Peyer's patch (tissue), 4 donors: ENCODE measurements around the gene PRAC1. TPM values are rescaled to one million over a fixed set of nuclear protein-coding genes. Genes with fewer than 3 reads are reported as not detected.

ENCODE experiments used
- DNase-seq, 3 donors: peaks; one replicate each; pipeline ENCODE4 v3.0.0-alpha.2; 2017 to 2019
- H3K27ac ChIP-seq, 4 donors: fragments of 200-600 bp; sonication (generic); one replicate each; pipeline ENCODE4 v1.5.1; 2016 to 2019
- H3K27me3 ChIP-seq, 2 donors: fragments of 200-600 bp; sonication (generic); one replicate each; pipeline ENCODE4 v1.5.1; 2019
- H3K36me3 ChIP-seq, 3 donors: fragments of 200-600 bp; sonication (generic); one replicate each; pipeline ENCODE4 v1.5.1; 2016 to 2019
- H3K4me1 ChIP-seq, 4 donors: fragments of 200-600 bp; sonication (generic); one replicate each; pipeline ENCODE4 v1.5.1; 2016 to 2019
- H3K4me3 ChIP-seq, 4 donors: fragments of 200-600 bp; sonication (generic); 1 replicate in 3 of 4; 2 replicates in 1 of 4; pipeline ENCODE4 v1.5.1; 2016 to 2019; ENCODE audit warnings: mild to moderate bottlenecking in 1 of 4
- H3K9me3 ChIP-seq, 4 donors: fragments of 200-600 bp; sonication (generic); one replicate each; pipeline ENCODE4 v1.5.1; 2016 to 2019; ENCODE audit warnings: mild to moderate bottlenecking in 1 of 4
- POLR2A ChIP-seq, 2 donors: fragments of 450-650 bp; IDR thresholded peaks; one replicate each; pipeline ENCODE4 v1.5.1; 2017; ENCODE audit warnings: antibody characterized with exemption in 2 of 2, mild to moderate bottlenecking in 2 of 2, moderate library complexity in 2 of 2
- total RNA-seq, 4 donors: library from RNA; depleted of rRNA; stranded (reverse); fragments of >200 nt; gene quantifications; one replicate each; pipeline ENCODE4 v1.1.0, GENCODE V29; 2016
- TF ChIP-seq, protein P1 (sequence below), 6 experiments: fragments of 450-650 bp in 4 of 6; fragments of 200-600 bp in 2 of 6; sonication (generic) in 1 of 6; IDR thresholded peaks; one replicate each; pipeline ENCODE4 v1.5.1; 2017 to 2019; ENCODE audit warnings: antibody characterized with exemption in 6 of 6, mild to moderate bottlenecking in 3 of 6, moderate library complexity in 1 of 6

PRAC1 gene
- total RNA-seq: not detected

DNA sequence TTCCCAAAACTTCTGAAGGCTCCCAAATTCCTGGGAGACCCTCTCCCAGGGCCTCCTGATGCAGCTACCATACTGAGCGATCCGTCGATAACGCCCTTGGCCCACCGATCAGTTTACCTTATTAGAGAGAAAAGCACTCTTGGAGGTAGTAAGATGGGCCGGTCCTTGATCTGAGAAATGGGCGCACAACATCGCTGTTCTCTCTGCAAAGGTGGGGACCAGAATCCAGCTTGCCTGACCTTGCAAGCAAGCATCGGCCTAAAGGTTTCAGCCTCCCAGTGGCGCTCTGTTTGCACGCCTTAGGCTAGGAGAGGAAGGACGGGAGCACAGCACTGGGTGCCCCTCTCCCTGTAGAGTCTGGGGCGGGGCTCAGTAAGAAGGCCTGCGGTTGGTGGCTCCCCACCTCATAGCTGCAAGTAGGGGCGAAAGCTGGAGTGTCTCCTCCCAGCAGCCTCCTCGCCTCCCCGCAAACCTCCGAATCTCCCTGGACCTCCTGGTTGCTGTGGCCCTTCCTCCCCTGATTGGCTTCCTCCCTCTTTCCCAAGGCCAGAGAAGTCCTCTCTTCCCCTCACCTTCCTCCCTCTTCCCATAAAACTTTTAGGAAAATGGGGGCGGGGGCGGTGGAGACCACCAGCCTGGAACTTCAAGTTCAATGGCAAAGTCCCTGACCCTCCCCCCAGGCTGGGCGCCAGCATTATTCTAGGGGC, at the start of gene PRAC1:
Gene PRAC1 (minus strand): TSS at position 318 of the 707 bp plus-strand sequence. CDS start 126 bp downstream, at position 192.
- H3K9me3 ChIP-seq: peaks cover 0 to 9% (median 0%) of the 10 kb centered on the region in 4 donors
- no peak for DNase-seq
- TF ChIP-seq, protein P1, sequence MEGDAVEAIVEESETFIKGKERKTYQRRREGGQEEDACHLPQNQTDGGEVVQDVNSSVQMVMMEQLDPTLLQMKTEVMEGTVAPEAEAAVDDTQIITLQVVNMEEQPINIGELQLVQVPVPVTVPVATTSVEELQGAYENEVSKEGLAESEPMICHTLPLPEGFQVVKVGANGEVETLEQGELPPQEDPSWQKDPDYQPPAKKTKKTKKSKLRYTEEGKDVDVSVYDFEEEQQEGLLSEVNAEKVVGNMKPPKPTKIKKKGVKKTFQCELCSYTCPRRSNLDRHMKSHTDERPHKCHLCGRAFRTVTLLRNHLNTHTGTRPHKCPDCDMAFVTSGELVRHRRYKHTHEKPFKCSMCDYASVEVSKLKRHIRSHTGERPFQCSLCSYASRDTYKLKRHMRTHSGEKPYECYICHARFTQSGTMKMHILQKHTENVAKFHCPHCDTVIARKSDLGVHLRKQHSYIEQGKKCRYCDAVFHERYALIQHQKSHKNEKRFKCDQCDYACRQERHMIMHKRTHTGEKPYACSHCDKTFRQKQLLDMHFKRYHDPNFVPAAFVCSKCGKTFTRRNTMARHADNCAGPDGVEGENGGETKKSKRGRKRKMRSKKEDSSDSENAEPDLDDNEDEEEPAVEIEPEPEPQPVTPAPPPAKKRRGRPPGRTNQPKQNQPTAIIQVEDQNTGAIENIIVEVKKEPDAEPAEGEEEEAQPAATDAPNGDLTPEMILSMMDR (IDR thresholded peaks at IDR 0.05): no peak
- no peak for TF ChIP-seq POLR2A (IDR thresholded peaks at IDR 0.05)
- H3K27ac ChIP-seq: no peak within 1 kb of the TSS
- H3K27me3 ChIP-seq: peaks cover 0 to 90% of the 10 kb centered on the region in 2 donors
- no peaks in the 10 kb centered on the region for H3K36me3 ChIP-seq
- H3K4me3 ChIP-seq: peak within 1 kb of the TSS in 3 of 4 donors; percentile 6 to 36 (median 28)
- peaks cover 0 to 41% (median 11%) of the 10 kb centered on the region in 4 donors for H3K4me1 ChIP-seq

DNA sequence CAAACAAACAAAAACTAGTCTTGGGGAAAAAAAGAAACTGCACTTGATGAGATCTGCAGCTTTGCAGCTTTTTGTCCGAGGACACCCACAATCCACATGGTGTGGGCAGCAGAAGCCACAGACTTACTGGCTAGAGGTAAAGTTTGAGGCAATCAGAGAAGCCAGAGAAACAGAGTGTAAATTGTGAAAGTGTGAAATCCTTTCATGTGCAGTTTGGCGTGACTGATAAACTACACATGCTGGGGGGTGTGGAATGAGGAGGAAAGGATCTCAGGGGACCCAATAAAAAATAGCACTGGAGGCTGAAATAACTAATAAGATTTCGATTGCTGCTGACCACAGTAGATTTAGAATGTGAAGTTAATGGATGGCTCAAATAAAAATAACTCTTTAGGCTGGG, 48.6 kb upstream of the PRAC1 start:
- Histone ChIP-seq H3K9me3 (no peaks in the 10 kb centered on the region), H3K27me3 (no peaks in the 10 kb centered on the region), H3K27ac (no peak overlapping the region), H3K4me3 (no peak overlapping the region), H3K36me3 (no peaks in the 10 kb centered on the region), H3K4me1 (no peaks in the 10 kb centered on the region)
- TF ChIP-seq, protein P1 (IDR thresholded peaks at IDR 0.05): no peak
- no peak for TF ChIP-seq POLR2A (IDR thresholded peaks at IDR 0.05)
- DNase-seq: no peak

DNA sequence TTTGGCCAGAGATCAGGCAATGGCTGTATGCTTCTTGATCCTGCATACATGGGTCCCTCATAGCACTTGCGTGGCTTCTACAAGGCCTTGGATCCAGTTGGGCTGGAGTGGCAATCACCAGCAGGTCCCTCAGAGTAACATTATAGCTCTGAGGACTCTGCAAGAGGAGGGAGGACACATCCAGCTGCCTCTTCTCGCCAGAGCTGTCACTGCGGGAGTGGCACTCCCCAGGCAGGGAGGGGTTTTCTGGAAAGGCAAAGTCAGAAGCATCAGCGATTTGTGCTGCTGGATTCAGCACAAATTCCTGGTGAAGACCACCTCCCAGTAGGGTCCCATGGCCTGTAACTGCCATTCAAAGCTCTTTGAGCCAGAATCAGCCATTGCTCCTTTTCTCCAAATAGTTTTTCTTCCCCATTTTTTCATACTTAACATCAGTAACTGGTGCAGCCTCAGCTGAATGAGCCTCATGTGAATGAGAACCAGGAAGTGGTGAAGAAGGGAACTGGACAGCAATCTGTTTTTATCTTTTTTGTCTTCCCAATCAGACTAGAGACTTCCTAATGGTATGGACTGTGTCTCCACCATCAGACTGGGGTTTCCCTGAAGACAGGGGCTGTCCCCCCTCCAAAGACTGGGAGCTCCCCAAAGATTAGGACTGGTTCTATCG, 46.8 kb upstream of the PRAC1 start:
- no peak for TF ChIP-seq POLR2A (IDR thresholded peaks at IDR 0.05)
- TF ChIP-seq, protein P1 (IDR thresholded peaks at IDR 0.05): no peak
- Histone ChIP-seq H3K27me3 (no peaks in the 10 kb centered on the region), H3K4me3 (no peak overlapping the region), H3K4me1 (no peaks in the 10 kb centered on the region), H3K27ac (no peak overlapping the region), H3K36me3 (no peaks in the 10 kb centered on the region), H3K9me3 (no peaks in the 10 kb centered on the region)
- DNase-seq: no peak

DNA sequence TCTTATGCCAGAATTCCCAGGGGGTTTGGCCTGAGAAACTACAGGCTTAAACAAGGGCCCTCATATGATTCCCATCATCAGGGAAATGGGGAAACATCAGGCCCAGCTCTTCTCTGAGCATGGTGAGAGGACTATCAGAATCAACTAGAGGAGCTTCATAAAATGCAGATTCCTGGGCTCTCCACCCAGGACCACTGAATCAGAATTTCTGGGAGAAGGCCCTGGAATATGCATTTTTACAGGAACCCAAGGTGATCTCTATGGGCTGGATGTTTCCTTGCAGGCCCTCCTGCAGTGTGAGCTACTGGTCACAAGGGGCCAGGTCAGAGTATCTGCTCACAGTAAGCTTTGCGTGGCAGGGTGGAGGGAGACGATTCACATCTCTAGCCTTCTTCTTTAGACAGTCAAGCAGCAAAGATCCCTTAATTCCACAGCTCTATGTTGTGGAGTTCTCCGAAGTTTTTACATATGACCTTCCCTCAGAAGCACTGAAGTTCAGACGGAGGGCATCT, 45.0 kb upstream of the PRAC1 start:
- no peak for DNase-seq

DNA sequence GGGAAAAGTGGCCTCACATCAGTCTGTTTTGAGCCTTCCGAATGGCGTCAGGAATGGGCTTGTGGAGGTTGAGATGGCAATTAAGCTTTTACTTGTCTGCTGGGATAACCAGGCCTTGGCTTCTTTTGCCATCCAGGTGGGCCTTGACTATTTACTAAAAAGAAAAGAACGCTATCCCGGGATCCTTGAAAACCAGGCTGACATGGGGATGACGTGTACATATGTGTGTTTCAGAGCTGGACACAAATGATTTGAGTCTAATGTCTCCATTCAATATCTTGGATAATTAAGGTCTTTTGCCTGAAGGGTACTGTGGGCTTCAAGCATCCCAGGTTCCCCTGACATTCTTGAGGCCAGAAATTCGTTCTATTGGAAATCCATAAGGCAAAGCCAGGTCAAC, 38.8 kb upstream of the PRAC1 start:
- H3K27ac ChIP-seq: no peak overlapping the region
- TF ChIP-seq, protein P1 (IDR thresholded peaks at IDR 0.05): no peak
- no peak for TF ChIP-seq POLR2A (IDR thresholded peaks at IDR 0.05)
- no peaks in the 10 kb centered on the region for H3K9me3 ChIP-seq

More for the DNA sequence above, 45.0 kb upstream of the PRAC1 start:
- no peak for TF ChIP-seq POLR2A (IDR thresholded peaks at IDR 0.05)
- TF ChIP-seq, protein P1 (IDR thresholded peaks at IDR 0.05): no peak
- Histone ChIP-seq H3K27me3 (no peaks in the 10 kb centered on the region), H3K36me3 (no peaks in the 10 kb centered on the region), H3K4me3 (no peak overlapping the region), H3K4me1 (no peaks in the 10 kb centered on the region), H3K9me3 (no peaks in the 10 kb centered on the region), H3K27ac (no peak overlapping the region)

More for the DNA sequence above, 38.8 kb upstream of the PRAC1 start:
- Histone ChIP-seq H3K36me3 (no peaks in the 10 kb centered on the region), H3K27me3 (no peaks in the 10 kb centered on the region), H3K4me1 (no peaks in the 10 kb centered on the region), H3K4me3 (no peak overlapping the region)
- no peak for DNase-seq
